GM21515 (cell line): Measurements from ENCODE around the gene ABLIM1.

Experiments
- ATAC-seq: cut with Tn5 transposase; IDR thresholded peaks from one replicate; pipeline ENCODE4 v1.9.1; 2021; ENCODE audit not compliant: unreplicated experiment

Gene ABLIM1

GRCh38 chr10:114648368-114648767, 9.7 kb downstream of the ABLIM1 start:
- no peak for ATAC-seq

GRCh38 chr10:114647545-114648138, 10.4 kb downstream of the ABLIM1 start:
- no peak for ATAC-seq

GRCh38 chr10:114646426-114646825, 11.6 kb downstream of the ABLIM1 start:
- ATAC-seq, result no peak

GRCh38 chr10:114645706-114646105, 12.4 kb downstream of the ABLIM1 start:
- ATAC-seq, result no peak

GRCh38 chr10:114643158-114643557, 14.9 kb downstream of the ABLIM1 start:
- no peak for ATAC-seq

GRCh38 chr10:114642729-114643128, 15.3 kb downstream of the ABLIM1 start:
- no peak for ATAC-seq

GRCh38 chr10:114638821-114639625, 19.1 kb downstream of the ABLIM1 start:
- no peak for ATAC-seq

GRCh38 chr10:114635797-114636550, 22.1 kb downstream of the ABLIM1 start:
- no peak for ATAC-seq

GRCh38 chr10:114635101-114635500, 23.0 kb downstream of the ABLIM1 start:
- ATAC-seq, result no peak

GRCh38 chr10:114634609-114634979, 23.5 kb downstream of the ABLIM1 start:
- no peak for ATAC-seq

- ATAC-seq, result no peak
Observed at GRCh38 chr10:114632869-114633715, 25.0 kb downstream of the ABLIM1 start.

- ATAC-seq, result peak; percentile 78
Observed at GRCh38 chr10:114631666-114632417, 26.2 kb downstream of the ABLIM1 start.

GRCh38 chr10:114631090-114631665, 26.9 kb downstream of the ABLIM1 start:
- ATAC-seq, result no peak

- ATAC-seq, result no peak
Observed at GRCh38 chr10:114629824-114630730, 28.0 kb downstream of the ABLIM1 start.

GRCh38 chr10:114629083-114629823, 28.8 kb downstream of the ABLIM1 start:
- no peak for ATAC-seq

GRCh38 chr10:114628106-114628505, 30.0 kb downstream of the ABLIM1 start:
- no peak for ATAC-seq

- no peak for ATAC-seq
Observed at GRCh38 chr10:114626841-114627240, 31.2 kb downstream of the ABLIM1 start.
